PC-9 (cell line): ENCODE results near the gene PPL. TPM values are rescaled to one million over a fixed set of nuclear protein-coding genes. Genes with fewer than 3 reads are reported as not detected.

ENCODE experiments used
- BruUV-seq: library from RNA; stranded (reverse); fragments of 400-500 nt; replicated peaks from 2 replicates; lab custom pipeline; 2021; lab: Mats Ljungman, UMichigan
- CTCF ChIA-PET: fragments of 300-600 bp; sonication (Branson Sonifier 250); formaldehyde crosslinking; loops from one replicate; lab custom pipeline; 2022; ENCODE audit warnings: antibody characterized with exemption; lab: Charles Lee
- POLR2A ChIA-PET: fragments of 300-600 bp; sonication (Branson Sonifier 250); formaldehyde crosslinking; loops from one replicate; lab custom pipeline; 2022; ENCODE audit warnings: antibody characterized with exemption; ENCODE audit not compliant: unreplicated experiment; lab: Charles Lee
- DNase-seq, 2 experiments: peaks; one replicate each; pipeline versions ENCODE4 v3.0.0 to v3.0.0-alpha.2; 2015 to 2022; ENCODE audit warnings: mixed read lengths in 1 of 2
- H2AFZ ChIP-seq: fragments of 200-600 bp; sonication (generic); 2 replicates; pipeline ENCODE4 v1.8.1; 2017; ENCODE audit warnings: antibody characterized with exemption
- H3F3A ChIP-seq: fragments of 200-600 bp; sonication (generic); 2 replicates; pipeline ENCODE4 v1.8.1; 2017; ENCODE audit warnings: antibody characterized with exemption, mild to moderate bottlenecking, low read depth; ENCODE audit not compliant: insufficient read depth
- H3K27ac ChIP-seq: fragments of 200-600 bp; sonication (generic); 2 replicates; pipeline ENCODE4 v1.6.1; 2016; ENCODE audit warnings: mixed run types
- H3K27me3 ChIP-seq: fragments of 200-600 bp; sonication (generic); 2 replicates; pipeline ENCODE4 v1.6.1; 2016; ENCODE audit warnings: low read depth, mixed run types; ENCODE audit not compliant: insufficient read depth
- H3K36me3 ChIP-seq: fragments of 200-600 bp; sonication (generic); 2 replicates; pipeline ENCODE4 v1.6.1; 2016; ENCODE audit warnings: low read depth, mixed run types
- H3K4me1 ChIP-seq: fragments of 200-600 bp; sonication (generic); replicated peaks from 2 replicates; pipeline ENCODE4 v1.6.1; 2016; ENCODE audit warnings: mixed run types; ENCODE audit not compliant: insufficient read depth
- H3K4me2 ChIP-seq: fragments of 200-600 bp; sonication (generic); 2 replicates; pipeline ENCODE4 v1.6.1; 2017; ENCODE audit warnings: mixed run types
- H3K4me3 ChIP-seq: fragments of 200-600 bp; sonication (generic); 2 replicates; pipeline ENCODE4 v1.6.1; 2016; ENCODE audit warnings: mixed run types
- H3K79me2 ChIP-seq: fragments of 200-600 bp; sonication (generic); 2 replicates; pipeline ENCODE4 v1.6.1; 2017; ENCODE audit warnings: low read depth, mixed run types
- H3K9me2 ChIP-seq: fragments of 200-600 bp; sonication (generic); 2 replicates; pipeline ENCODE4 v1.8.1; 2017; ENCODE audit warnings: mild to moderate bottlenecking; ENCODE audit not compliant: insufficient read depth
- H3K9me3 ChIP-seq: fragments of 200-600 bp; sonication (generic); 2 replicates; pipeline ENCODE4 v1.8.1; 2016; ENCODE audit warnings: low read depth; ENCODE audit not compliant: insufficient read depth
- H4K20me1 ChIP-seq: fragments of 200-600 bp; sonication (generic); 2 replicates; pipeline ENCODE4 v1.8.1; 2017; ENCODE audit not compliant: insufficient read depth
- CTCF ChIP-seq: fragments of 200-600 bp; sonication (generic); conservative IDR thresholded peaks from 2 replicates; pipeline ENCODE4 v1.6.1; 2017; ENCODE audit warnings: mixed run types, antibody characterized with exemption, mild to moderate bottlenecking, moderate library complexity
- EZH2 ChIP-seq: fragments of 200-600 bp; sonication (generic); IDR thresholded peaks from 2 replicates; pipeline ENCODE4 v1.8.0; 2017; ENCODE audit warnings: antibody characterized with exemption, low read depth
- intact Hi-C: fragments of 100-400 bp; cut with micrococcal nuclease; formaldehyde crosslinking; loops from one replicate; pipeline ENCODE4 v1.10.0; 2022; ENCODE audit not compliant: unreplicated experiment
- total RNA-seq: library from RNA; stranded (reverse); gene quantifications from 2 replicates; pipeline ENCODE4 v1.2.3, GENCODE V29; 2021

The PPL gene
- total RNA-seq, 1 experiment from 2014 or later = 187 TPM

GRCh38 chr16:4865231-4865860, 71.6 kb downstream of the PPL start:
- TF ChIP-seq EZH2 (no peak), CTCF (no peak)
- peaks cover 8% of the 10 kb centered on the region; the same call in 1 of the 2 replicates for H3K36me3 ChIP-seq

GRCh38 chr16:4864728-4865127, 72.2 kb downstream of the PPL start:
- H4K20me1 ChIP-seq = peaks cover 17% of the 10 kb centered on the region

More at GRCh38 chr16:4865231-4865860, 71.6 kb downstream of the PPL start:
- no peak for DNase-seq
- Histone ChIP-seq H3K4me3 (no peak overlapping the region), H3K27ac (no peak overlapping the region), H2AFZ (no peak overlapping the region), H3K4me2 (no peak overlapping the region), H3F3A (peaks cover 18% of the 10 kb centered on the region; the same call in 1 of the 2 replicates), H3K79me2 (peaks cover 29% of the 10 kb centered on the region), H3K4me1 (peaks cover 15% of the 10 kb centered on the region), H3K27me3 (no peaks in the 10 kb centered on the region), H3K9me3 (no peaks in the 10 kb centered on the region), H4K20me1 (peaks cover 17% of the 10 kb centered on the region), H3K9me2 (no peaks in the 10 kb centered on the region)
- POLR2A ChIA-PET = interaction anchor here (0.6 kb wide), 1 partner anchor 222 kb away, joined by 5 read pairs; no protein-coding TSS in a partner anchor
- intact Hi-C loops = no loop called here
- no TSS peak for BruUV-seq
- CTCF ChIA-PET = no interaction called here

GRCh38 chr16:4862639-4863038, 74.3 kb downstream of the PPL start:
- intact Hi-C loops = no loop called here
- Histone ChIP-seq H3K36me3 (peaks cover 22% of the 10 kb centered on the region), H3K27me3 (no peaks in the 10 kb centered on the region), H3K4me2 (peak overlapping the region; percentile 27), H3K27ac (peak overlapping the region; percentile 51), H3K79me2 (peaks cover 29% of the 10 kb centered on the region), H3K9me3 (no peaks in the 10 kb centered on the region), H4K20me1 (peaks cover 15% of the 10 kb centered on the region), H3K4me3 (no peak overlapping the region), H3F3A (peaks cover 26% of the 10 kb centered on the region; the same call in 1 of the 2 replicates), H3K9me2 (no peaks in the 10 kb centered on the region), H3K4me1 (peaks cover 15% of the 10 kb centered on the region), H2AFZ (no peak overlapping the region)
- peak in 1 of 2 experiments; percentile 47 for DNase-seq
- POLR2A ChIA-PET = no interaction called here
- TF ChIP-seq CTCF = no peak
- TF ChIP-seq EZH2 = no peak
- no TSS peak for BruUV-seq
- CTCF ChIA-PET = no interaction called here

More at GRCh38 chr16:4864728-4865127, 72.2 kb downstream of the PPL start:
- Histone ChIP-seq H3F3A (peaks cover 18% of the 10 kb centered on the region; the same call in 1 of the 2 replicates), H3K27ac (no peak overlapping the region), H3K27me3 (no peaks in the 10 kb centered on the region), H2AFZ (no peak overlapping the region), H3K79me2 (peaks cover 29% of the 10 kb centered on the region), H3K36me3 (peaks cover 8% of the 10 kb centered on the region; the same call in 1 of the 2 replicates), H3K4me2 (no peak overlapping the region), H3K9me3 (no peaks in the 10 kb centered on the region), H3K4me1 (peaks cover 15% of the 10 kb centered on the region), H3K4me3 (no peak overlapping the region), H3K9me2 (no peaks in the 10 kb centered on the region)
- TF ChIP-seq EZH2 (no peak), CTCF (no peak)
- intact Hi-C loops = no loop called here
- DNase-seq = no peak
- CTCF ChIA-PET = no interaction called here
- POLR2A ChIA-PET = interaction anchor here (0.7 kb wide), 1 partner anchor 54 kb away, joined by 3 read pairs; no protein-coding TSS in a partner anchor
- no TSS peak for BruUV-seq
